Measurements from ENCODE around the gene SCARB1. TPM values are rescaled to one million over a fixed set of nuclear protein-coding genes. Genes with fewer than 3 reads are reported as not detected.

Gene SCARB1
- total and polyA plus RNA-seq, 2 of the 13 experiments (the other 11 are each of a cell fraction or from before 2014, with no cell fraction given) = 63.4 to 160 TPM

- TF ChIP-seq ZNF280B (CRISPR knock-in tag; IDR thresholded peaks at IDR 0.05; ENCODE audit: borderline replicate concordance) (peak; percentile 51; the same call in 1 of the 2 replicates), MLXIP (CRISPR knock-in tag; IDR thresholded peaks at IDR 0.05; ENCODE audit: borderline replicate concordance) (no peak), ZSCAN31 (CRISPR knock-in tag; IDR thresholded peaks at IDR 0.05; ENCODE audit: low read depth) (peak; percentile 71), CBX5 (CRISPR knock-in tag; IDR thresholded peaks at IDR 0.05; ENCODE audit: borderline replicate concordance) (peak; percentile 59; the same call in 1 of the 2 replicates), ZBTB25 (CRISPR knock-in tag; IDR thresholded peaks at IDR 0.05) (no peak), STAT6 (CRISPR knock-in tag; IDR thresholded peaks at IDR 0.05; ENCODE audit: borderline replicate concordance) (no peak), FOXO1 (CRISPR knock-in tag; IDR thresholded peaks at IDR 0.05) (peak; percentile 73; the same call in 1 of the 2 replicates), HNRNPL (IDR thresholded peaks at IDR 0.05; ENCODE audit: low read depth, low read length) (peak; percentile 98), GABPA (IDR thresholded peaks at IDR 0.05; ENCODE audit: low read depth, low read length) (no peak), GABPA (CRISPR knock-in tag; IDR thresholded peaks at IDR 0.05; ENCODE audit: low read depth) (0 out of 2 replicates have a peak, but pooled peaks have one; percentile 13), NR2F6 (IDR thresholded peaks at IDR 0.05) (peak; percentile 42), NR2F6 (CRISPR knock-in tag; IDR thresholded peaks at IDR 0.05) (peak; percentile 51; the same call in 1 of the 2 replicates), BCL3 (CRISPR knock-in tag; IDR thresholded peaks at IDR 0.05) (peak; percentile 58; the same call in 1 of the 2 replicates), ZNF180 (CRISPR knock-in tag; IDR thresholded peaks at IDR 0.05; ENCODE audit: borderline replicate concordance, low read depth) (no peak), FOXP1 (IDR thresholded peaks at IDR 0.05) (no peak), FOXP1 (CRISPR knock-in tag; IDR thresholded peaks at IDR 0.05) (peak; percentile 42; the same call in 1 of the 2 replicates), MYC (CRISPR knock-in tag; IDR thresholded peaks at IDR 0.05; ENCODE audit: borderline replicate concordance) (peak; percentile 66), ZNF101 (CRISPR knock-in tag; IDR thresholded peaks at IDR 0.05; ENCODE audit: borderline replicate concordance, low read depth) (no peak), MIER3 (CRISPR knock-in tag; IDR thresholded peaks at IDR 0.05; ENCODE audit: borderline replicate concordance) (no peak; the same call in 1 of the 2 replicates), ESRRA (CRISPR knock-in tag; IDR thresholded peaks at IDR 0.05; ENCODE audit: low read depth) (no peak)
Observed at GRCh38 chr12:124777399-124778372, 86.0 kb downstream of the SCARB1 start (continued).
